ENCODE results near the gene CST11. TPM values are rescaled to one million over a fixed set of nuclear protein-coding genes. Genes with fewer than 3 reads are reported as not detected.

The CST11 gene
- total RNA-seq, 1 donor from 2014 or later: not detected

DNA sequence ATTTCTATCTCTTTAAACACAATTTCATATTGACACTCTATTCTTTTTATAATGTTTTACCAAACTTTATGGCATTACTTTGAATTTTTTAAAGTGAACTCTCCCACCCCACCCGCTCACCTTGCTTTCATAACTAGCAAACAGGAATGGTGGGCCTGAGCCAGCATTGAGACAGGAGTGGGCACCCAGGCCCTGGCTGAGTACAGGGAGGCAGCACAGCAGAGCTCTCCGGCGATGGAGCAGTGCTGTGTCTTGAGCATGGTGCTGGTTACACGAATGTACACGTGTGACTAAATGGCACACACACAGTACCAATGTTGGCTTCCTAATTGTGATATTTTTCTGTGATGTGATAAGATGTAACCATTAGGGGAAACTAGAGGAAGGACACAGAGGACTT, 4.5 kb downstream of the CST11 start:
- Mint-ChIP-seq H3K36me3 (ENCODE audit: unreplicated experiment) (no peaks in the 10 kb centered on the region), H3K9me3 (ENCODE audit: unreplicated experiment) (no peaks in the 10 kb centered on the region), H3K27ac (ENCODE audit: unreplicated experiment) (no peak overlapping the region), H3K4me3 (ENCODE audit: unreplicated experiment) (no peak overlapping the region), H3K4me1 (ENCODE audit: unreplicated experiment) (peaks cover 4% of the 10 kb centered on the region), H3K27me3 (ENCODE audit: unreplicated experiment) (no peaks in the 10 kb centered on the region)
- peak; percentile 68 for DNase-seq (ENCODE audit: extremely low spot score, unreplicated experiment)
- TF ChIP-seq, protein P1, sequence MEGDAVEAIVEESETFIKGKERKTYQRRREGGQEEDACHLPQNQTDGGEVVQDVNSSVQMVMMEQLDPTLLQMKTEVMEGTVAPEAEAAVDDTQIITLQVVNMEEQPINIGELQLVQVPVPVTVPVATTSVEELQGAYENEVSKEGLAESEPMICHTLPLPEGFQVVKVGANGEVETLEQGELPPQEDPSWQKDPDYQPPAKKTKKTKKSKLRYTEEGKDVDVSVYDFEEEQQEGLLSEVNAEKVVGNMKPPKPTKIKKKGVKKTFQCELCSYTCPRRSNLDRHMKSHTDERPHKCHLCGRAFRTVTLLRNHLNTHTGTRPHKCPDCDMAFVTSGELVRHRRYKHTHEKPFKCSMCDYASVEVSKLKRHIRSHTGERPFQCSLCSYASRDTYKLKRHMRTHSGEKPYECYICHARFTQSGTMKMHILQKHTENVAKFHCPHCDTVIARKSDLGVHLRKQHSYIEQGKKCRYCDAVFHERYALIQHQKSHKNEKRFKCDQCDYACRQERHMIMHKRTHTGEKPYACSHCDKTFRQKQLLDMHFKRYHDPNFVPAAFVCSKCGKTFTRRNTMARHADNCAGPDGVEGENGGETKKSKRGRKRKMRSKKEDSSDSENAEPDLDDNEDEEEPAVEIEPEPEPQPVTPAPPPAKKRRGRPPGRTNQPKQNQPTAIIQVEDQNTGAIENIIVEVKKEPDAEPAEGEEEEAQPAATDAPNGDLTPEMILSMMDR (IDR thresholded peaks at IDR 0.05): no peak

GRCh38 chr20:23446505-23446904, 6.2 kb downstream of the CST11 start:
- Mint-ChIP-seq H3K4me3 (ENCODE audit: unreplicated experiment) (no peak overlapping the region), H3K4me1 (ENCODE audit: unreplicated experiment) (peaks cover 4% of the 10 kb centered on the region), H3K27ac (ENCODE audit: unreplicated experiment) (no peak overlapping the region), H3K9me3 (ENCODE audit: unreplicated experiment) (no peaks in the 10 kb centered on the region), H3K36me3 (ENCODE audit: unreplicated experiment) (no peaks in the 10 kb centered on the region), H3K27me3 (ENCODE audit: unreplicated experiment) (peaks cover 3% of the 10 kb centered on the region)
- DNase-seq (ENCODE audit: extremely low spot score, unreplicated experiment): no peak
- TF ChIP-seq, protein P1 (IDR thresholded peaks at IDR 0.05): peak; percentile 53

DNA sequence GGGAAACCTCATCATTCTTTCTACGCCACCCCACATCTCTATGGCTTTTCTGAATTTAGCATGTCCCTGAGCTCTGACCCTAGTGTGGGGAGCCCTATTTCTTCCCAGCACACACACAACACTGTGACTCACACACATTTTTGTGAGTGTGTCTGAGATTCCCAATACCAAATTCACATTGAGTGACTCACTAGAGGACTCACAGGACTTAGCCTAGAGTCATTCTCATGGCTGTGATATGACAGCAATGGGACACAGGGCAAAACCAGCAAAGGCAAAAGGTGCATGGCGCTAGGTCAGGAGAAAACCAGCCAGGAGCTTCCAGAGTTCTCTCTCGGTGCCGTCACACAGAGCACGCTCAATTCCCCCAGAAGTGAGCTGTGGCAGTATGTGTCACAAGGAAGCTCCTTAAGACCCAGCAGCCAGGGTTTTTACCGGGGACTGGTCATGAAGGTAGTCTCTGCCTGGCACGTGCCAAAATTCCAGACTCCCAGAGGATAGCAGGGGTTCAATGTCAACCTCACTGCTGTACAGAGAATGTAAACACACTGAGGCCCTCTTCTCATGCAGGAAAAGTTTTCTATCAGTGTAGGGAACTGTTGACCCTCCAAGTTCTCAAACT, 7.0 kb downstream of the CST11 start:
- peak; percentile 75 for DNase-seq (ENCODE audit: extremely low spot score, unreplicated experiment)
- Mint-ChIP-seq H3K4me3 (ENCODE audit: unreplicated experiment) (no peak overlapping the region), H3K36me3 (ENCODE audit: unreplicated experiment) (no peaks in the 10 kb centered on the region), H3K9me3 (ENCODE audit: unreplicated experiment) (no peaks in the 10 kb centered on the region), H3K27ac (ENCODE audit: unreplicated experiment) (no peak overlapping the region), H3K4me1 (ENCODE audit: unreplicated experiment) (peaks cover 4% of the 10 kb centered on the region), H3K27me3 (ENCODE audit: unreplicated experiment) (peaks cover 3% of the 10 kb centered on the region)
- TF ChIP-seq, protein P1 (IDR thresholded peaks at IDR 0.05): no peak

DNA sequence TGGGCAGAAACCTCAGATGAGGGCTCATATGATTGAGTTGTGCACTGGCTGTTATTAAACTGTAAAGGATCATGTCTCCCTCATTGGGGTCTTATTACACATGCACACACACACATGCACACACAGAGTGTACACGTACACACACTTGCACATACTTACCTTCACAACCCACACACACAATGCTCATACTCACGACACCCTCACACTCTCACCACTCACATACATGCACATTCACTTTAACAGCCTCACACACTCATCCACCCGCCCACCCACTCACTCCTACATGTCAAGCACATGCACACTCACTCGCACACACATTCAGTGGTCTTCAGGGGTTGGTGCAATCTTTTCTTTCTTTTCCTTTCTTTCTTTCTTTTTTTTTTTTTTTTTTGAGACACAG, 7.8 kb downstream of the CST11 start:
- TF ChIP-seq, protein P1 (IDR thresholded peaks at IDR 0.05): no peak
- Mint-ChIP-seq H3K27ac (ENCODE audit: unreplicated experiment) (no peak overlapping the region), H3K9me3 (ENCODE audit: unreplicated experiment) (no peaks in the 10 kb centered on the region), H3K4me1 (ENCODE audit: unreplicated experiment) (peaks cover 4% of the 10 kb centered on the region), H3K36me3 (ENCODE audit: unreplicated experiment) (no peaks in the 10 kb centered on the region), H3K27me3 (ENCODE audit: unreplicated experiment) (peaks cover 3% of the 10 kb centered on the region), H3K4me3 (ENCODE audit: unreplicated experiment) (no peak overlapping the region)
- no peak for DNase-seq (ENCODE audit: extremely low spot score, unreplicated experiment)

DNA sequence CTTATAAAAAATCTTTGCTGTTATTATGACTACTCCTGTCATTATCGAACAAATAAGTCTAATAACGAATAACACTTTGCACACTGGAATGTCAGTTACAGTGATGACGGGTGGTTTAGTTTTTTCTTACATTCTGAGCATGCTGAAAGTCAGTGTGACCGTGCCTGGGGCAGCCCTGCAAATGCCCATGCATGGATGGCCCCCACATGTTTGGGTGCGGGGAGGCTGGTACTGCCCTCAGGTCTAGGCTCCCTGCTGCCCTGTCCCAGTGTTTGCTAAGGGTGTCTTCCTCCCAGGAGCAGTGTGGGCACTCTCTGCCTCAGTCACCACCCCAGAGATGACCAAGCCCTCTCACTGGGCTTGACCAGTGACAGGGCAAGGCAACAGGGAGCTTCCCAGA, 10.2 kb downstream of the CST11 start:
- Mint-ChIP-seq H3K4me3 (ENCODE audit: unreplicated experiment) (no peak overlapping the region), H3K27me3 (ENCODE audit: unreplicated experiment) (peaks cover 3% of the 10 kb centered on the region), H3K27ac (ENCODE audit: unreplicated experiment) (no peak overlapping the region), H3K36me3 (ENCODE audit: unreplicated experiment) (no peaks in the 10 kb centered on the region), H3K4me1 (ENCODE audit: unreplicated experiment) (peaks cover 4% of the 10 kb centered on the region), H3K9me3 (ENCODE audit: unreplicated experiment) (no peaks in the 10 kb centered on the region)
- TF ChIP-seq, protein P1 (IDR thresholded peaks at IDR 0.05): no peak
- DNase-seq (ENCODE audit: extremely low spot score, unreplicated experiment): peak; percentile 63
